Loucy (cell line): Measurements from ENCODE around the gene CHMP5.
A peak's percentile ranks its signal among the peaks of the same experiment; 100 is the strongest.

Experiments used
- EZH2phosphoT487 ChIP-seq: fragments of 200-600 bp; IDR thresholded peaks from 2 replicates; pipeline ENCODE4 v1.6.1; 2018; ENCODE audit warnings: antibody characterized with exemption, mild to moderate bottlenecking, moderate library complexity, borderline replicate concordance
- TF ChIP-seq, protein P1 (sequence below): fragments of 200-600 bp; sonication (generic); conservative IDR thresholded peaks from 2 replicates; pipeline ENCODE4 v1.5.1; 2014; ENCODE audit warnings: mild to moderate bottlenecking, antibody characterized with exemption, low read length

DNA sequence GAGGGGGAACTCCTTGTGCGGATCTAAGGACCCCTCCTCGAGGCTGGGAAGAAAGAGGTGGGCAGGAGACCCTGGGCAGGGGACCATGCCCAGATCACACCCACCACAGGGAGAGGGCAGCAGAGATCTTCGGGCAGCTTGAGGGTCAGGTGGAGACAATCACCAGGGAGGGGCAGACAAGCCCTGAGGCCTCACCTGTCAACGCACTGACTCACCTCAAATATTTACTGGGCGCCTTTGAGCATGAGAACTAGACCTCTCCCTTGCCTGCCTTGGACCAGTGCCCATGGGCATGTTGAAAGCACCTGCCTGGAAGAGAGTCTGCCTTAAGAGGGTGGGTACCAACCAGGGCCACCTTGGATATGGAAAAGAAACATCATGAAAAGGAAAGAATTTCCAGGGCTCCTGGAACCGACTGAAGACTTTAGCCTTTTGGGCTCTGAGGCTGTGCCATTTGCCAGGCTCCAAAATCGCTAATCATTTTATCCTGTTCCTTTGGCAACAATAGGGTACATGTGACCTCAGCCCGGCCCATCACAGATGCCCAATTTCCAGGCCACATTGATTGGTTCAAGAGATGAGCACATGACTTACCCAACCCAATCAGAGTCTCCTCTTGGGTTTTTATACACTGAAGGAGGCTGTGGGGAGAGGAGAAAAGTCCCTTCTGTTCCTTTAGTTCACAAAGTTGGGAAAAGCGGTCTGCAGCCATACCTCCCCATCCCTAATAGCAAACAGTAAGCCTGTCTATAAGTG is 35.3 kb upstream of the CHMP5 start:
- TF ChIP-seq, protein P1, sequence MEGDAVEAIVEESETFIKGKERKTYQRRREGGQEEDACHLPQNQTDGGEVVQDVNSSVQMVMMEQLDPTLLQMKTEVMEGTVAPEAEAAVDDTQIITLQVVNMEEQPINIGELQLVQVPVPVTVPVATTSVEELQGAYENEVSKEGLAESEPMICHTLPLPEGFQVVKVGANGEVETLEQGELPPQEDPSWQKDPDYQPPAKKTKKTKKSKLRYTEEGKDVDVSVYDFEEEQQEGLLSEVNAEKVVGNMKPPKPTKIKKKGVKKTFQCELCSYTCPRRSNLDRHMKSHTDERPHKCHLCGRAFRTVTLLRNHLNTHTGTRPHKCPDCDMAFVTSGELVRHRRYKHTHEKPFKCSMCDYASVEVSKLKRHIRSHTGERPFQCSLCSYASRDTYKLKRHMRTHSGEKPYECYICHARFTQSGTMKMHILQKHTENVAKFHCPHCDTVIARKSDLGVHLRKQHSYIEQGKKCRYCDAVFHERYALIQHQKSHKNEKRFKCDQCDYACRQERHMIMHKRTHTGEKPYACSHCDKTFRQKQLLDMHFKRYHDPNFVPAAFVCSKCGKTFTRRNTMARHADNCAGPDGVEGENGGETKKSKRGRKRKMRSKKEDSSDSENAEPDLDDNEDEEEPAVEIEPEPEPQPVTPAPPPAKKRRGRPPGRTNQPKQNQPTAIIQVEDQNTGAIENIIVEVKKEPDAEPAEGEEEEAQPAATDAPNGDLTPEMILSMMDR: peak; percentile 65
- no peak for TF ChIP-seq EZH2phosphoT487
